Putamen (tissue), 1 donor: ENCODE results near the gene FGL2.
"Not testable (repeated sequence)": the region's sequence is repeated elsewhere in the genome, so short reads cannot be mapped to it uniquely, and the experiment has no call there.

ENCODE experiments used
- DNase-seq: peaks from one replicate; pipeline ENCODE4 v3.0.0-alpha.2; 2016; ENCODE audit warnings: low spot score

FGL2 gene, protein sequence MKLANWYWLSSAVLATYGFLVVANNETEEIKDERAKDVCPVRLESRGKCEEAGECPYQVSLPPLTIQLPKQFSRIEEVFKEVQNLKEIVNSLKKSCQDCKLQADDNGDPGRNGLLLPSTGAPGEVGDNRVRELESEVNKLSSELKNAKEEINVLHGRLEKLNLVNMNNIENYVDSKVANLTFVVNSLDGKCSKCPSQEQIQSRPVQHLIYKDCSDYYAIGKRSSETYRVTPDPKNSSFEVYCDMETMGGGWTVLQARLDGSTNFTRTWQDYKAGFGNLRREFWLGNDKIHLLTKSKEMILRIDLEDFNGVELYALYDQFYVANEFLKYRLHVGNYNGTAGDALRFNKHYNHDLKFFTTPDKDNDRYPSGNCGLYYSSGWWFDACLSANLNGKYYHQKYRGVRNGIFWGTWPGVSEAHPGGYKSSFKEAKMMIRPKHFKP

DNA sequence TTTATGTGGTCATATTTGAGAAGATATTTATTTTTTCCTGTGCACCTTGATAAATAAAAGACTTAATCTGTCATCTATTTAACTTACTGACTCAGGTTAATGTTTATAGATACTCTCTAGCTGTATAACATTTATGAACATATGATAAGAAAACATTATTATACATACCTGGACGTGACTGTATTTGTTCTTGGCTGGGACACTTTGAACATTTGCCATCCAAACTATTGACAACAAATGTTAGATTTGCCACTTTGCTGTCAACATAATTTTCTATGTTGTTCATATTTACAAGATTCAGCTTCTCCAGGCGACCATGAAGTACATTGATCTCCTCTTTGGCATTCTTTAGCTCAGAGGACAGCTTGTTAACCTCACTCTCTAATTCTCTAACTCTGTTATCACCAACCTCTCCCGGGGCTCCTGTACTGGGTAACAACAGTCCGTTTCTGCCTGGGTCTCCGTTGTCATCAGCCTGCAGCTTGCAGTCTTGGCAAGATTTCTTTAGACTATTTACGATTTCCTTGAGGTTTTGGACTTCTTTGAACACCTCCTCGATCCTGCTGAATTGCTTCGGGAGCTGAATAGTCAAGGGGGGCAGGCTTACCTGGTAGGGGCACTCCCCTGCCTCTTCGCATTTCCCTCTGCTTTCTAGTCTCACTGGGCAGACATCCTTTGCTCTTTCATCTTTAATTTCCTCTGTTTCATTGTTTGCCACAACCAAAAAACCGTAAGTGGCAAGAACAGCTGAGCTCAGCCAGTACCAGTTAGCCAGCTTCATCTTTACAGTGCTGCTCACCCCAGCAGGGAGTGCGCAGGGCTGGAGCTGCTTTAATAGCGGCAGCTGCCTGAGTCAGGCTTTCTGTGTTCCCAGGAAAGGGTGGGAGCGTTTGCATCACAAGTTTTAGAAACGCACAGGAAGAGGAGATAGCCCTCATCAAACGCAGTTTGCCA, at the start of gene FGL2:
FGL2 (minus strand) TSS at position 807 of the 954 bp plus-strand sequence; CDS start at position 781, 26 bp downstream.
- peak; percentile 13 for DNase-seq

DNA sequence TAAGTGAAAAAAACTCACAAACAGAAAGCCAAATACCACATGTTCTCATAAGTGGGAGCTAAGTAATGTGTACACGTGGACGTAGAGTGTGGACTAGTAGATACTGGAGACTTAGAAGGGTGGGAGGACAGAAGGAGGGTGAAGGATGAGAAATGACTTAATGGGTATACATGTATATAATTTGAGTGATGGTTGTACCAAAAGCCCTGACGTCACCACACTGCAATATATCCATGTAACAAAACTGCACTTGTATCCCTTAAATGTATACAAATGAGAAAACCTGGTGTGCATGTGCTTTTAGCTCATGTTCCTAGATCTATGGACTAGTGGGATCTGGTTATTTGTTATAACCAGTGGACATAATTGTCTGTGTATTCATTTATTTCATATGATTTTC, 48.5 kb upstream of the FGL2 start:
- no peak for DNase-seq

DNA sequence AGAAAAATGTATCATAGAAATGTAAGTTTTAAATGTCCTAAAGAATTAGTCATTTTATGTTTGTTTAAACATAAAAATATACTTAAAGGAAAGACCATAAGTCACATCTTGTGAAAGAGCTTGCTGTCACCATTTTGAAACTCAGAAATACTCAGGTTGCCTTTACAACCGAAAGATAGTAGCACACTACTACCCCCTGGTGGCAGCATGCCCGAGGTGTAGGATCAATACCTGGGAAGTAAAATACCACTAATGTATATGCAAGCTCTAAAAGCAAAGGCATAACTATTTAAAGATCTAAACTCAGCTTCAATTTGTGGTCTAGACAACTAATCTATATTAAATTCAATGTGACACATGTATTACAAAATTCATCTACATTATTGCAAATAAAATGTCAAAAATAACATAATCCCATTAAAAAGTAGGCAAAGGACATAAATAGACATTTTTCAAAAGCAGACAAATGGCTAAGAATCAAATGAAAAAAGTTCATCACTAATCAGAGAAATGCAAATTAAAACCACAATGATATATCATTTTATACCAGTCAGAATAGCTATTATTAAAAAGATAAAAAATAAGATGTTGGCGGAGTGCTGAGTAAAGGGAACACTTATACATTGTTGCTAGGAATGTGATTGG, 47.7 kb upstream of the FGL2 start:
- DNase-seq: peak; percentile 58

DNA sequence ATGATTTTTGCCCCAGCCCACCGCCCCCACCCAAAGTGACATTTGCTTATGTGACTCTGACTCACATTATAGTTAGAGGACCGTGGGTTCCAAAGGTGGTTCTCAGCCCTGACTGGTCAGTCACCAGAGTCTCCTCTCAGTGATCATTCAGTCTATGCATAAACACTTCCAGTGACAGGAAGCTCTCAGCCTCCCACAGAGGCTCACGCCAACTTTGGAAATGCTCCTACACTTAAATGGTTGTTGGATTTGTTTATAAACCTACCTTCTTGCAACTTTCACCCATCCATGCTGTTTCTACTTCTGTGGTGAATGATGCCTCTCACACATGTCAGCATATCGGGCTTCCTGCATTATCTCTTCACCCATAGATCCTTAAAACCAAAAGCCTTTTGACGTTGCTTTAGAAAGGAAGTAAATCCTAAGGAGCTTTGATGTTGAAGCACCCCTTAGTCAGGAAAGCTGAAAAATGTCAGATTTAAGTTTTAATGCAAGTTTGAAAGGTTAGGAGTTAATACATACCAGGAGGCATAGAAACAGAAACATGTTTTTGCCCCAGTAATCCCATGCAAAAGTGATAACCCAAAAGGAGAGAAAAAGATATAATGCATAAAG, 46.5 kb upstream of the FGL2 start:
- no peak for DNase-seq

DNA sequence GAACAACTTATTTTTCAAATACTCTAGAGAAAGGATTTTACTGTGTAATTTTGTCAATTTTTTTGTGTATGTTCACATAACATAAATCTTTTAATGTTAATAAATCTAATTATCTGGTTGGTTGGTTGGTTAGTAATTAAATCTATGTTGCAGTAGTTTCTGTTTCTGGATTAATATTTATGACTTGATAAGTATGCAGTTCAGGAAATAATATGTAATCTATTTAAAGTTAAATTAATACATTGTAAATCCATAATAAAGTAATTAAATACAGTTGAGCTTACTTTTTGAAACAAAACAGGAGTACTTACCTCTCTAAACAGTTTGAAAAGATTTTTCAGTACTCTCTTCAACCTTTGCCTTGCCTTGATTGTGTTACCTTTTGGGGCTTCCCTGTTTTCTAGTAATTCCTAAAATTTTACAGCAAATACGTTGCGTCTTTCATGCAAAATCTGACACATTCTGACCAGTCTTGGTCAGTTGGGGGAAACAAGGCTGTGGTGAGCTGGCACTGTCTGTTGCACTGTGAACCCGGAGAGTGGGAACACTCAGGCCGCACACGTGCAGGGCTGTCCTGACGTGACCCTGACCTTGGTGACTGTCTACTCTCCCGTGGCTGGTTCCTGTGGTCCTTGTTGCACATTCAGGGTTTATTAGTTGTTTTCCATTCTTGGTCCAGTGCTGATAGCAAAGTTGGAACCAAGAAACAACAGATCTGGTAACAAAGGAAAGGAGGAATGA, 45.6 kb upstream of the FGL2 start:
- no peak for DNase-seq

DNA sequence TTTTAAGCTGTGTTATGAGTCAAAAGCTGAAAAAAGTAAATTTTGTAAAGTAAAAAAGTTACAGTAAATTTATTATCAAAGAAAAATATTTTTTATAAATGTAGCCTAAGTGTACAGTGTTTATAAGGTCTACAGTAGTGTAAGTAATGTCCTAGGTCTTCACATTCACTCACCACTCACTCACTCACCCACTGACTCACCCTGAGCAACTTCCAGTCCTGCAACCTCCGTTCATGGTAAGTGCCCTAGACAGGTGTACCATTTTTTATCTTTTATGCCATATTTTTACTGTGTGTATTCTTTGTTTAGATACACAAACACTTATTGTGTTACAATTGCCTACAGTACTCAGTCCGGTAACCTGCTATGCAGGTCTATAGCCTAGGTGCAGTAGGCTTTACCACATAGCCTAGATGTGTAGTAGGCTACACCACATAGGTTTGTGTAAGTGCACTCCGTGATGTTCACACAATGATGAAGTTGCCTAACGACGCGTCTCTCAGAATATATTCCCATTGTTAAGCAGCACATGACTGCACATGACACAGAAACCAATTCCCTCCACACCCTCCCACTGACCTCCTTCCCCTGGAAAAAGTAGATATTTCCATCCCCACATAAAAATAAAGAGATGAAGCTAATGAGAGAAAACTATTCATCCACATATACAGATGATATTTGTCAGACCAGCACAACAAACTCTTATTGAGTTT, 44.8 kb upstream of the FGL2 start:
- DNase-seq: no peak

DNA sequence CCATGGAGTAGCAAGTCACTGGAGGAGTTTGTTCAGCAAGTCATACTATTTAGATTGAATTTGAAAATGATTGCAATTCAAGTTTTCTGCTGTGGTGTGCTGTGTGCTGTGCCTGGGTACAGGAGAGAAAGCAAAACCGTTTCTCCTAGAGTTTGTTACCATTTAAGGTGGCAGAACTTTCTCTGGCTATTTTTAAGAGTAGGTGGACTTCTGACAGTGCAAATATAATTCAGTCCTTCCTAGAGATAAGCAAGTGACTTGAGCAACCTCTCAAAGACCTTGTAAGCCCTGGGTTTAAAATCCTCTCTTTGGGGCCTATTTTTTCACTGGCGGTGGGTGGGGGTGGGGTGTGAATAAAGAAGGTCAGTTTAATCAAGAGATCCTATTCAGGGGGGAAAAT, 42.9 kb upstream of the FGL2 start:
- DNase-seq: no peak

DNA sequence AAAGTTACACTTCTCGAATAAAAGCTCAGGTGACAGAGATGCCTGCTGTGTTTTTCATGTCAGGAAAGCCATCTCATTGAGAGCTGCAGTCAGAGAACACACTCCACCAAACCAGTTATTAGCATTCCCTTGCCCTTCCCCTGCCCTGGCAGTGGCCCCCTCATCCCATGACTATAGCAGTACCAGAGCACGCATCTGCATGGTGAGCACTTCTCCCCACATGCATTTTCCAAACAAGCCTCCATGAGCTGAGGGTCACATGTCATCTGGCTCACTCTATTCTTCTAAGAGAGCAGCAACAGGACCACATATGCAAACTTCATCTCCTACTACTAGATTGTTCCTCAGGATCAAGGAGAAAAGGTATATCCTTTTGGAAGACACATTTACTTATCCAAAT, 42.4 kb upstream of the FGL2 start:
- peak; percentile 18 for DNase-seq

DNA sequence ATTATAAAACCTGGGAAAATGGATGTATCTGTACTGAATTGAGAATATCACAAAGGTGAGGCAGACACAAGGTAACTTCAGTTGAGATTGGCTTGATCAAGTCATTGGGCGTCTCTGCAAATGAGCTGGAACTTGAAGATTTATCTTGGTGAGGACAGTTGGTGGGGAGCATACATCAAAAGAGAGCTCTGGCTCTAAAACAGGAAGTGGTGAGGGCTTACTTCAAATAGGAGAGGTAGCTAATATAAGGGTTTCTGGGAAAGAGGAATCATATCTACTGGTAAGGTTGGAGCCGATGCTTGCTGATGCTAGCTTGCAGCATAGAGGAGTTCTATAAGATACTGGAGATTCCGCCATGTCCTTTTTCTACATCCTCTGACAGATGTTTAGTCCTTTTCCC, 39.9 kb upstream of the FGL2 start:
- no peak for DNase-seq

DNA sequence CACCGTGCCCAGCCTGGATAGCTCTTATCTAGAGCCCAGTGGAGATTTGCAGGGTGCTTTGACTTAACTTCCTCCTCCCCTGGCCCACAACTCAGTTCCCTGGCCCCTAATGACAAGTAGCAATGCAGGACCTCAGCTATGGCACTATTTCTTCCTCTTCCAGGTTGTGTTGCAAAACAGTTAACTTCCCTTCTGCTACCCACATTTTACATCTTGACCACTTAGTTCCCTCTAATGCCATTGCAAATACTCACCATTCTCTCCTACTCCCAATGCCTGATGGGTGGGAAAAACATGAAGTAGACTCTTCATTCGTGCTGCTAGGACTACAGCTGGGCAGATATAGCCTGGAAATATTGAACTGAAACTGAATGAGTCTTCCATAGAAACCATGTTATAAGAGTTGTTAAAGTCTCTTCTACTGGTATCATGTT, 39.1 kb upstream of the FGL2 start:
- peak; percentile 60 for DNase-seq

DNA sequence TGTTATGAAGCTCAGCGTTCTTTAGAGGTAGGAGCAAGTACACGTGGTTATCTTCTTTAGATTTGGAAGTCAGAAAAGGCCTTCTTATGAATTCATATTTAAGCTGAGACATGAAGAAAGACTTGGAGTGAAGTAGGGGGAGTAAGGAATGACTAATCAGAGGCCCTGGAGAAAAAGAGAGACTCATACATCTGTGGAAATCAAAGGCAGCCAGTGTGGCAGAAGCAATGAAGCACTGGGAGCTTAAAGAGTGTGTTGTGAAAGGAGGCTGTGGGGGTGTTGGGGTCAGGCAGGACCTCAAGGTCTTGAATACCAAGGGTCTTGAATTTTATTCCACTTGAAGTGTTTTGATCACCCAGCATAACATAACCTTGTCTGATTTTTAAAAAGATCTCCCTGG, 35.7 kb upstream of the FGL2 start:
- DNase-seq: no peak

DNA sequence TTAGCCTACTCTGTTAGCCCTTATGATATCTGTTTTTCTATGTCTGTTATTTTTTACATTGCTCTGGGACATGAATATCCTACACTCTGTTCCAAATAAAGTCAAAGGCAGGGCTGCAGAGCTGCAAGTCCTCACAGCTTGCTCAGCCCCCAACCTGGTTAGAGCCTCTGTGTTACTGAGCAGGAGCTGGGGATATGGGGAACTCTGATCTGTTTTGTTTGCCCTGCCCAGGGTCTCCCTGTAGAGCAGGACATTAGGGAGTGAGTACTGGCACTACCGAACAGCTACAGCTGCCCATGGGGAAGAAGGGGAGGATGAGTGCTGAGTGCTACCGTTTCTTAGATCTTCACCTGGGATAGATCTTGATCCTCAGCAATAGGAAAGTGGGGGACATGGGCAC, 32.8 kb upstream of the FGL2 start:
- DNase-seq: no peak

DNA sequence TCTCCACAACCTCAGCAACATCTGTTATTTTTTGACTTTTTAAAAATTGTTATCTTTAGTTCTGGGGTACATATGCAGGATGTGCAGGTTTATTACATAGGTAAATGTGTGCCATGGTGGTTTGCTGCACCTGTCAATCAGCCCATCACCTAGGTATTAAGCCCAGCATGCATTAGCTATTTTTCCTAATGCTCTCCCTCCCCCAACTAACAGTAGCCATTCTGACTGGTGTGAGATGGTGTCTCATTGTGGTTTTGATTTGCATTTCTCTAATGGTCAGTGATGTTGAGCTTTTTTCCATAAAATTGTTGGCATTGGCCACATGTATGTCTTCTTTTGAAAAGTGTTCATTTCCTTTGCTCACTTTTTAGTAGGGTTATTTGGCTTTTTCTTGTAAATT, 29.2 kb upstream of the FGL2 start:
- DNase-seq: not testable (repeated sequence)

DNA sequence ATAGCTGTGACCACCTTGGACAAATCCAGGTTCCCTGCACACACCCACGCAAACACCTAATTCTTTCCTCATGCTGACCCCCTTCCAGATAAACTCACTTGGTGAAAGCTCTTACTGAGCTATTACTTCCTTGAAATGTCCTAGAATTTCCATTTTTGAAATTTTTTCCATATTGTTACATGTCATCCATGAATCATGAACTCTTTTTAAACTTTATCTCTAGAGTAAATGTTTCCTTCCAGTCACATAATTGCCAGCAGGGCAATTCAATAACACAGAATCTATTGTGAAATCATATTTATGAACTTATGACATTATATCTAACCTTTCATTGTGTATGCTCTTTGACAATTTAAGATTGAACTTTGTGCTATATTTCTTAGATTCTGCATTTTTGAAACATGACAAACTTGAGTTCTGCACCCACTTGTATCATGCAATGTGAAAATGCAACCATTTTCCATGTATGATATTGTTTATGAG, 26.8 kb upstream of the FGL2 start:
- no peak for DNase-seq

DNA sequence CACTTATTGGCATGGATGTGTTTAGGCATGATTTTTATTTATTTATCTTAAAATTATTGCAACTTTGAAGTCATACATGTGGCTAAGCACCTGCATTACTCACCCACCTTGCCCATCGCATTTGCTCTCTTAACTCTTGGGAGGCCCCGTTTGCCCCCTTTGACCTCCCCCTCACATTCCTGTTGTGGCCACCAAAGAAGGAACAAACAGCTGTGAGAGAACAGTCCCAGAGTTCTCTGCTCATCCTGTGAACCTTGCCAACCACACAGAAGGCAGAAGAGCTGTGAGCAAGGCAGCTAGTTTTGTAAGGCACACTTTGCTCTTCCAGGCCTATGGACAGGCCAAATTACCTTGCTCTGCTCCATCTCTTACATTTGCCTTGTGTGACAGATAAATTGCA, 23.6 kb upstream of the FGL2 start:
- no peak for DNase-seq

DNA sequence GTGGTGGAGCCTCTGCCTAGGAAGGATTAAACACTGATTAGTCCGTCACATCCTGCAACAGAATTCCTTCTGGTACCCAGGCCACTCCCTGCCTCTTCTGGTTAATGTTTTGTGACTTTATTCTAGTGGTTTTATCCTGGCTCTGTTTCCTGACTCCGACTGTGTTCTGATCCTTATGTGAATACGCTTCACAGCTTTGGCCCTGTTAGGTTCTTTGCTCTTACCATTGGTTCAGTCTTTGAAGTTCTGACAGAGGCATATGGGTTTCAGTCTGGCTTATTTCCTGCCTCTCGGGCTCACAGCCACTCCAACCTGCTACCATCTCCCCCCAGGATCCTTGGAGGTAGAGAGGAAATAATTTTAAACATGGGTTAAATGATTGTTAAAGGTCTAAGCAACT, 23.2 kb upstream of the FGL2 start:
- no peak for DNase-seq

DNA sequence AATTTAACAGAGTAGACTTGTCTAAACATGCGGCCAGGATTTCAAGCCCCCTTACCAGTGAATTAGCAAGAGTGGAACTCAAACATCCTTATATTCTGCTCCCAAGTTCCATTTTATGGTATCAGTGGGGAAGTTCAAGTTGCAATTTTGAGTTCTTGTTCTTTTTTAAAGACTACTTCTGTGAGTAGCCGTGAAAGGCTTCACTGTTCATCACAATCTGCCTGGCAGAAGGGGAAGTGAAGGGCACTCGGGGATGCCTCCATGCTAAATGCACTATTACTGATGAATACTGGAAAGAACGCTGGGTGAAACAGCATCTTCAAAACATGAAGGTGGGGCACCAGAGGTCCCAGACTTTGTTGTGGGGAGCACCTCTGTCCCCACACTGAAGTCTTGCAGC, 22.4 kb upstream of the FGL2 start:
- DNase-seq: peak; percentile 18

DNA sequence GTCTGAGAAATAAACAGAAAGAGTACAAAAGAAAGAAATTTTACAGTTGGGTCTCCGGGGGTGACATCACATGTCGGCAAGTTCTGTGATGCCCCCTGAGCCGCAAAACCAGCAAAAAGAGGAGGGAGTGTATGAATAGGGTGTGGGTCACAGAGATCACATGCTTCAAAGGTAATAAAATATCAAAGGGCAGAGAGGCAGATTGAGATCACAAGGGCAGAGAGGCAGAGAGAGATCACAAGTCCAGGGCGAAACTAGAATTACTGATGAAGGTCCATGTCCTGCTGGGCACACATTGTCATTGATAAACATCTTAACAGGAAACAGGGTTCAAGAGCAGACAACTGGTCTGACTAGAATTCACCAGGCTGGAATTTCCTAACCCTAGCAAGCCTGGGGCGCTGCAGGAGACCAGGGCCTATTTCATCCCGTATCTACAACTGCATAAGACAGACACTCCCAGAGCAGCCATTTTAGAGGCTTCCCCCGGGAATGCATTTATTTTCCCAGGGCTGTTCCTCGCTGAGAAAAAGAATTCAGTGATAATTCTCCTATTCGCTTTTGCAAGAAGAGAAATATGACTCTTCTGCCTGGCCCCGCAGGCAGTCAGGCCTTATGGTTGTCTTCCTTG, 20.2 kb upstream of the FGL2 start:
- not testable (repeated sequence) for DNase-seq

DNA sequence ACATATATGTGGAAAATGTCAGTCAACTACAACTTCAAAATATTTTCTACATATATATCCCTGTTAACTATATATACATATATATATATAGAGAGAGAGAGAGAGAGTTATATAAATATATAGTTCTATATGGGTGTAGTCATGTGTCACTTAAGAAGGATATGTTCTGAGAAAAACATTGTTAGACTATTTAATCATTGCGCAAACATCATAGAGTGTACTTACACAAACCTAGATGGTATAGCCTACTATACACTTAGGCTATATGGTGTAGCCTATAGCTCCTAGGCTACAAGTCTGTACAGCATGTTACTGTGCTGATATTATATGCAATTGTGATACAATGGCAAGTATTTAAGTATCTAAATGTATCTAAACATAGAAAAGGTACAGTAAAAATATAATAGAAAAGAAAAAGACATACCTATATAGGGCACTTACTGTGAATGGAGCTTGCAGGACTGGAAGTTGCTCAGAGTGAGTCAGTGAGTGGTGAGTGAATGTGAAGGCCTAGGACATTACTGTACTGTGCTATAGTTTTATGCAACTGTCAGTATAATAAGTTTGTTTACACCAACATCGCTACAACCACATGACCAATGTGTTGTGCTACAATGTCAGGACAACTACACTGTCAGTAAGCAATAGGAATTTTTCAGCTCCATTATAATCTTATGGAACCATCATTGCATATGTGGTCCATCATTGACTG, 18.0 kb upstream of the FGL2 start:
- no peak for DNase-seq
